HL-60 (cell line): ENCODE data around the gene ZYG11B.
"Not testable (repeated sequence)": the region's sequence is repeated elsewhere in the genome, so short reads cannot be mapped to it uniquely, and the experiment has no call there.

ENCODE experiments used
- DNase-seq, 2 experiments: peaks; one replicate each; pipeline ENCODE4 v3.0.0-alpha.2; 2010 to 2020; ENCODE audit warnings: low read depth in 1 of 2, low spot score in 1 of 2
- H3K27ac ChIP-seq: fragments of 250-450 bp; sonication (Bioruptor Pico); replicated peaks from 2 replicates; pipeline ENCODE4 v1.5.1; 2020; ENCODE audit warnings: mild to moderate bottlenecking, moderate library complexity
- H3K27me3 ChIP-seq: fragments of 250-450 bp; sonication (Bioruptor Pico); 2 replicates; pipeline ENCODE4 v1.5.1; 2021; ENCODE audit warnings: mild to moderate bottlenecking, moderate library complexity; ENCODE audit not compliant: insufficient read depth, poor library complexity, severe bottlenecking
- H3K4me3 ChIP-seq: replicated peaks from 2 replicates; pipeline ENCODE4 v1.5.1; 2011; ENCODE audit warnings: mild to moderate bottlenecking, control low read depth, low read length; ENCODE audit not compliant: insufficient read depth
- CTCF ChIP-seq: IDR thresholded peaks from one replicate; pipeline ENCODE4 v1.5.1; 2011; ENCODE audit warnings: low read length, control low read depth, inconsistent platforms; ENCODE audit not compliant: insufficient read depth
- GABPA ChIP-seq: IDR thresholded peaks from 2 replicates; pipeline ENCODE4 v1.6.1; 2012; ENCODE audit warnings: low read depth
- POLR2AphosphoS5 ChIP-seq: IDR thresholded peaks from 2 replicates; pipeline ENCODE4 v1.6.1; 2012; ENCODE audit warnings: low read depth
- REST ChIP-seq: IDR thresholded peaks from 2 replicates; pipeline ENCODE4 v1.6.1; 2012; ENCODE audit warnings: low read depth; ENCODE audit not compliant: insufficient replicate concordance
- SPI1 ChIP-seq: IDR thresholded peaks from 2 replicates; pipeline ENCODE4 v1.6.1; 2012; ENCODE audit warnings: low read depth, mild to moderate bottlenecking, borderline replicate concordance

ZYG11B gene

GRCh38 chr1:52713590-52713989, 12.7 kb upstream of the ZYG11B start:
- Histone ChIP-seq H3K4me3 (no peak overlapping the region), H3K27ac (no peak overlapping the region), H3K27me3 (no peaks in the 10 kb centered on the region)
- TF ChIP-seq POLR2AphosphoS5 (no peak), GABPA (no peak), REST (no peak), CTCF (no peak), SPI1 (no peak)
- no peak for DNase-seq

GRCh38 chr1:52715296-52715695, 11.0 kb upstream of the ZYG11B start:
- DNase-seq, H3K4me3 ChIP-seq, H3K27ac ChIP-seq, H3K27me3 ChIP-seq: not testable (repeated sequence)

GRCh38 chr1:52723260-52723659, 3.0 kb upstream of the ZYG11B start:
- H3K27ac ChIP-seq = no peak overlapping the region
- TF ChIP-seq POLR2AphosphoS5 = no peak
- TF ChIP-seq GABPA = no peak
- no peak for TF ChIP-seq CTCF
- TF ChIP-seq SPI1 = no peak
- TF ChIP-seq REST = no peak
- no peak overlapping the region for H3K4me3 ChIP-seq
- H3K27me3 ChIP-seq = no peaks in the 10 kb centered on the region
- DNase-seq = no peak

GRCh38 chr1:52725903-52726264, 369 bp upstream of the ZYG11B start:
- H3K27ac ChIP-seq = no peak overlapping the region
- TF ChIP-seq POLR2AphosphoS5 = no peak
- no peak for TF ChIP-seq REST
- TF ChIP-seq GABPA = no peak
- no peak for TF ChIP-seq SPI1
- no peak for TF ChIP-seq CTCF
- H3K27me3 ChIP-seq = no peaks in the 10 kb centered on the region
- DNase-seq = no peak
- peak overlapping the region; percentile 90 for H3K4me3 ChIP-seq
